Mucosa of stomach (tissue), 1 donor: ENCODE results near the gene SLC8B1.

Source experiments
- H3K27me3 ChIP-seq: one replicate; pipeline ENCODE4 v1.7.0; 2013; ENCODE audit warnings: mild to moderate bottlenecking, low read length; ENCODE audit not compliant: control insufficient read depth, insufficient read depth
- H3K36me3 ChIP-seq: one replicate; pipeline ENCODE4 v1.7.0; 2013; ENCODE audit warnings: low read length; ENCODE audit not compliant: control insufficient read depth, insufficient read depth
- H3K4me1 ChIP-seq: one replicate; pipeline ENCODE4 v1.7.0; 2013; ENCODE audit warnings: mild to moderate bottlenecking, low read length; ENCODE audit not compliant: control insufficient read depth, insufficient read depth
- H3K4me3 ChIP-seq: one replicate; pipeline ENCODE4 v1.7.0; 2013; ENCODE audit warnings: low read length
- H3K9ac ChIP-seq: one replicate; pipeline ENCODE4 v1.7.0; 2013; ENCODE audit warnings: mild to moderate bottlenecking, low read length, moderate library complexity
- H3K9me3 ChIP-seq: one replicate; pipeline ENCODE4 v1.7.0; 2013; ENCODE audit warnings: mild to moderate bottlenecking, low read length, moderate library complexity; ENCODE audit not compliant: control insufficient read depth
- donor health status: Pancreatic carcinoma.

SLC8B1 gene

GRCh38 chr12:113329022-113329790 lies 5.7 kb downstream of the SLC8B1 start:
- Histone ChIP-seq H3K4me1 (peaks cover 13% of the 10 kb centered on the region), H3K9ac (no peak overlapping the region), H3K36me3 (no peaks in the 10 kb centered on the region), H3K27me3 (no peaks in the 10 kb centered on the region), H3K9me3 (no peaks in the 10 kb centered on the region), H3K4me3 (no peak overlapping the region)

GRCh38 chr12:113328368-113328889 lies 6.5 kb downstream of the SLC8B1 start:
- no peak overlapping the region for H3K9ac ChIP-seq
- H3K4me1 ChIP-seq: peaks cover 8% of the 10 kb centered on the region
- no peaks in the 10 kb centered on the region for H3K27me3 ChIP-seq
- H3K9me3 ChIP-seq: no peaks in the 10 kb centered on the region
- no peak overlapping the region for H3K4me3 ChIP-seq
- H3K36me3 ChIP-seq: no peaks in the 10 kb centered on the region

- Histone ChIP-seq H3K4me3 (no peak overlapping the region), H3K27me3 (no peaks in the 10 kb centered on the region), H3K4me1 (no peaks in the 10 kb centered on the region), H3K9me3 (no peaks in the 10 kb centered on the region), H3K9ac (no peak overlapping the region), H3K36me3 (no peaks in the 10 kb centered on the region)
Measured at GRCh38 chr12:113326775-113327395, 8.0 kb downstream of the SLC8B1 start.

GRCh38 chr12:113325916-113326315 lies 9.0 kb downstream of the SLC8B1 start:
- Histone ChIP-seq H3K4me3 (no peak overlapping the region), H3K9ac (no peak overlapping the region), H3K9me3 (no peaks in the 10 kb centered on the region), H3K36me3 (no peaks in the 10 kb centered on the region), H3K27me3 (no peaks in the 10 kb centered on the region), H3K4me1 (no peaks in the 10 kb centered on the region)

GRCh38 chr12:113322343-113322742 lies 12.6 kb downstream of the SLC8B1 start:
- H3K36me3 ChIP-seq: no peaks in the 10 kb centered on the region
- no peaks in the 10 kb centered on the region for H3K27me3 ChIP-seq
- no peak overlapping the region for H3K9ac ChIP-seq
- H3K4me1 ChIP-seq: no peaks in the 10 kb centered on the region
- H3K4me3 ChIP-seq: no peak overlapping the region
- H3K9me3 ChIP-seq: no peaks in the 10 kb centered on the region

- no peaks in the 10 kb centered on the region for H3K27me3 ChIP-seq
- no peak overlapping the region for H3K9ac ChIP-seq
- H3K4me1 ChIP-seq: no peaks in the 10 kb centered on the region
- H3K9me3 ChIP-seq: no peaks in the 10 kb centered on the region
- no peak overlapping the region for H3K4me3 ChIP-seq
- no peaks in the 10 kb centered on the region for H3K36me3 ChIP-seq
Measured at GRCh38 chr12:113320401-113320800, 14.5 kb downstream of the SLC8B1 start.

- Histone ChIP-seq H3K4me3 (no peak overlapping the region), H3K9ac (no peak overlapping the region), H3K9me3 (no peaks in the 10 kb centered on the region), H3K27me3 (no peaks in the 10 kb centered on the region), H3K4me1 (no peaks in the 10 kb centered on the region), H3K36me3 (no peaks in the 10 kb centered on the region)
Measured at GRCh38 chr12:113318900-113319628, 15.8 kb downstream of the SLC8B1 start.

GRCh38 chr12:113318046-113318656 lies 16.8 kb downstream of the SLC8B1 start:
- Histone ChIP-seq H3K27me3 (no peaks in the 10 kb centered on the region), H3K4me3 (no peak overlapping the region), H3K9ac (no peak overlapping the region), H3K9me3 (no peaks in the 10 kb centered on the region), H3K36me3 (no peaks in the 10 kb centered on the region), H3K4me1 (no peaks in the 10 kb centered on the region)

GRCh38 chr12:113317122-113317521 lies 17.8 kb downstream of the SLC8B1 start:
- Histone ChIP-seq H3K4me3 (no peak overlapping the region), H3K4me1 (no peaks in the 10 kb centered on the region), H3K27me3 (no peaks in the 10 kb centered on the region), H3K36me3 (no peaks in the 10 kb centered on the region), H3K9me3 (no peaks in the 10 kb centered on the region), H3K9ac (no peak overlapping the region)

- Histone ChIP-seq H3K4me3 (no peak overlapping the region), H3K27me3 (no peaks in the 10 kb centered on the region), H3K4me1 (no peaks in the 10 kb centered on the region), H3K9ac (no peak overlapping the region), H3K9me3 (no peaks in the 10 kb centered on the region), H3K36me3 (no peaks in the 10 kb centered on the region)
Measured at GRCh38 chr12:113316155-113316554, 18.8 kb downstream of the SLC8B1 start.

- Histone ChIP-seq H3K9ac (no peak overlapping the region), H3K9me3 (no peaks in the 10 kb centered on the region), H3K4me1 (no peaks in the 10 kb centered on the region), H3K27me3 (no peaks in the 10 kb centered on the region), H3K4me3 (no peak overlapping the region), H3K36me3 (no peaks in the 10 kb centered on the region)
Measured at GRCh38 chr12:113315358-113315757, 19.6 kb downstream of the SLC8B1 start.

GRCh38 chr12:113314121-113314529 lies 20.8 kb downstream of the SLC8B1 start:
- no peaks in the 10 kb centered on the region for H3K9me3 ChIP-seq
- no peaks in the 10 kb centered on the region for H3K27me3 ChIP-seq
- no peak overlapping the region for H3K9ac ChIP-seq
- no peaks in the 10 kb centered on the region for H3K4me1 ChIP-seq
- no peak overlapping the region for H3K4me3 ChIP-seq
- H3K36me3 ChIP-seq: no peaks in the 10 kb centered on the region
